GM21825 (cell line): ENCODE results near the gene IRF5.

Experiments used
- ATAC-seq: cut with Tn5 transposase; IDR thresholded peaks from one replicate; pipeline ENCODE4 v1.9.1; 2021; ENCODE audit warnings: mild to moderate bottlenecking, moderate library complexity; ENCODE audit not compliant: unreplicated experiment

Gene IRF5

DNA sequence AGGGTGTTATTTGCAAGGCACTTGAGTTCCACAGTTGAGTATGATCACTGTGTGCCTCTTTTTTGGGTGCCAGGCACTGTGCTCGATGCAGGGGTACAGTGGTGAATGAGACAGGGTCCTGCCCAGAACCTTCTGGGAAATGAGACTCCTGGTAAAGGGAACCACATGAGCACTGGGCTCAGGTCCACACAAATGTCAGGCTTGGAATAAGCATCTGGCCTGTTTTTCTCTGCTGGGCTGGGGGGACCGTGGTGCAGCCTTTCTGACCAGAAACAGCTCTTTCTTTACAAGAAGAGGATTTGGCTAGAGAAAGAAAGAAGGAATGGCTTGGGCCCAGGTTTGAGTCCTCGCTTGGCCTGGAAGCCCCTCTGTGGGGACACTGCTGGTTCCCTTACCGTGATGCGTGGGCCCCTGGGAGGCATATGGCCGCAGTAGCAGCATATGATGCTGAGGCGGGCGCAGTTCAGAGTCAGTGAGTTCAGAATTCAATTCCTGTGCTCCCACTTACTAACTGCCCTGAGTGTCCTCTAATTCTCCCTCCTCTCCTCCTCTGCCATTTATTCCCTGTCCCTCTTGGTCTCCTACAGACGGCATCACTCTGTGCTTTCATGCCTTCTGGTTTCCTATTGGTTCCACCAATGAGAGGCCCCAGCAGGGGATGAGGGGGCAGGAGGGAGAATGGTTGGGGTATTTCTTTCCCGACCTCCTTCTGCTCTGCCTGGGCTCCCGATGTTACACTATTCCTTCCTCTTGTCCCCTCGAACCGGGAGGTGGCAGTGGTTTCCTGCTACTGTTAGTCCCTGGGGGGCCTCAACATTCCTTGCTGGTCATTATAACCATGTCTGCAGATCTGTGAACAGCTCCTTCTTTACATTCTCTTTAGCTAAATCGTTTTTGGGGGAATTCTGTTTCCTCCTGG lies 17.6 kb upstream of the IRF5 start:
- no peak for ATAC-seq

GRCh38 chr7:128920913-128921582 lies 16.7 kb upstream of the IRF5 start:
- ATAC-seq, result no peak

DNA sequence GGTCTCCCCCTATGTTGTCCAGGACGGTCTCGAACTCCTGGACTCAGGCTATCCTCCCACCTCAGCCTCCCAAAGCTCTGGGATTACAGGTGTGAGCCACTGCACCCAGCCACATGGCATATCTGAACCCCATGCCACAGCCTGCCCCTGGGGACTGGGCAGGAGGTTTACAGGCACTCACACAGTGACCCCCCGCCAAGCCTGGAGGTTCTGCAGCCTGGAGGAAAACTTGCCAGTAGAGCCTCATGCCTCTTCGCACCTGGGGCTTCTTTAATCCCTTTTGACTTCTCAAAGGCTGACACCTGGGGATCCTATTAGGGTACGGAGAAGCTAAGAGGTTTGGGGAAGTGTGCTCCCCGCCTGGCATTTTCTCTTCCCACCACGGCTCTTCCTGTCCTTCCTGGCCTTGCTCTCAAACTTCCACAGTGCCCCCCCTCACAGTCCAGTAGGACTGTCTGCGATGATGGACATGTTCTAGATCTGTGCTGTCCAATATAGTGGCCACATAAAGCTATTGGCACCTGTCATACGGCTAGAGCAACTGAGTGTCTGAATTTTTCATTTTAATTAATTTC lies 15.8 kb upstream of the IRF5 start:
- ATAC-seq, result no peak

DNA sequence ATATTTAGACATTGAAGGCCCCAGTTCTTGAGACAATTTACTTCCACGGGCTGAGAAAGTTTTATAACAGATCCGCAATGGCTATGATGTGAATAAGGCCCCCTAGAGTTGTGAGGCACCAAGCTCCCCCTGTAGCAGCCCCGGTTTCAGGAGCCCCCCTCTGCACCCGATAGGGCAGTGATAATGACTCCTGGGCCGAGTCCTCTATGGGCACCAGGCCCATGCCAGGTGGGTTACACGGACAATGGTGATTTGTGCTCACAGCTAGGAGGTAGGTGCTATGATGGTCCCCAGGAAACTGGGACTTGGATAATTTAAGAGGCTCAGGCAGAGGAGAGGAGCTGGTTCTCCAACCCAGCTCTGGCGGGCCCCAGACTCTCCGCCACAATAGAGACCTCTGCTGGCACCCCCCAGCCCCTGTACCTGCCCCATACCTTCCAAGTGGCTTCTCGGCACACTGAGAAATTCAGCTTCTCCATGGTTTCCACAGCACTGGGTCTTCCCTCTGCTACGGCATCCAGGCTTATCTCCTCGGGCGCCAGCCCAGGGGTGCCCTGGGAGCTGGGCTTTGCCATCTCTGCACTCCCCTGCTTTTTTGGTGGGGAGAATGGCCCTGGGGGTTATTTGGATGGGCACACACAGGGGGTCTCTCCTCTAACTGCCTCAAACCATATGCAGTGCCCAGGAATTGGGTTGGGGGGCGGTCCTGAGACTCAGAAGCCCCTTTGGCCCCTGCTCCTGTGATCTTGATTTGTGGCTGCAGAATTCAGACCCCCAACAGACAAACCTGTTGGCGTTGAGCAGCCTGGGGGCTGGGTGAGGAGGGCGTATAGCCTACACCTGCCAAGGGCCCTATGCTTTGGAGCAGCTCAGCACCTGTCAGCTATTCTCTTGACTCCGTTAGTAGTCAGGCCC lies 15.0 kb upstream of the IRF5 start:
- ATAC-seq, result no peak

GRCh38 chr7:128923411-128923800 lies 14.3 kb upstream of the IRF5 start:
- no peak for ATAC-seq

GRCh38 chr7:128924707-128925588 lies 12.8 kb upstream of the IRF5 start:
- no peak for ATAC-seq

DNA sequence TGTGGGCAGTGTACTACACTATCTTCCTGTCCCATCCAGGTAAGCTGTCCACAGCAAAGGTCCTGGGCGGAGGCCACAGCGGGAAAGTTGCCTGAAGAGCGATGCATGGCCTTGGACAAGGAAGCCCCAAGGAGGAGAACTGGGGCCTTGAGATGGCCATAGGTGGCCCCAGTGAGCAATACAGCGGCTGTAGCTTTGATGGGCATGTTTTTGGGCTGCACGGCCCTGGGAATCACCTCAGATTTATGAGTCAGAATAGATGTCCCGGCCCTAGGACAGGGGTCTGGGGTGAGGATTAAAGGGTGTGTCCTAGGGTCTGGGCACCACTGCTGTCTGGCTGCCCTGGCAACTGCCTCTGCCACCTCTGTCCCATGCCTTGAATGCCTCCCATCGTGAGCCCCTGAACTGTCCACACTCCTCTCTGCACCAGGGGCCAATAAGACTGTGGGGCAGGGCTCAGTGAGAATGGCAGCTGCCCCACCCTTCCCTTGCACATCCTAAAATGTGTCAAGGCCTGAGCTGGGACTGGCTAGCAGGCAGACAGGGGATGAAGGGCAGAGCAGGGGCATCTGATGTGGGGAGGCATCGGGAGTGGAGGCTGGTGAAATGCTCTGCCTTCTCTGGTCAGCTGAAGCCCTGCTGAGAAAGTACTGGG lies 9.4 kb upstream of the IRF5 start:
- ATAC-seq, result no peak

DNA sequence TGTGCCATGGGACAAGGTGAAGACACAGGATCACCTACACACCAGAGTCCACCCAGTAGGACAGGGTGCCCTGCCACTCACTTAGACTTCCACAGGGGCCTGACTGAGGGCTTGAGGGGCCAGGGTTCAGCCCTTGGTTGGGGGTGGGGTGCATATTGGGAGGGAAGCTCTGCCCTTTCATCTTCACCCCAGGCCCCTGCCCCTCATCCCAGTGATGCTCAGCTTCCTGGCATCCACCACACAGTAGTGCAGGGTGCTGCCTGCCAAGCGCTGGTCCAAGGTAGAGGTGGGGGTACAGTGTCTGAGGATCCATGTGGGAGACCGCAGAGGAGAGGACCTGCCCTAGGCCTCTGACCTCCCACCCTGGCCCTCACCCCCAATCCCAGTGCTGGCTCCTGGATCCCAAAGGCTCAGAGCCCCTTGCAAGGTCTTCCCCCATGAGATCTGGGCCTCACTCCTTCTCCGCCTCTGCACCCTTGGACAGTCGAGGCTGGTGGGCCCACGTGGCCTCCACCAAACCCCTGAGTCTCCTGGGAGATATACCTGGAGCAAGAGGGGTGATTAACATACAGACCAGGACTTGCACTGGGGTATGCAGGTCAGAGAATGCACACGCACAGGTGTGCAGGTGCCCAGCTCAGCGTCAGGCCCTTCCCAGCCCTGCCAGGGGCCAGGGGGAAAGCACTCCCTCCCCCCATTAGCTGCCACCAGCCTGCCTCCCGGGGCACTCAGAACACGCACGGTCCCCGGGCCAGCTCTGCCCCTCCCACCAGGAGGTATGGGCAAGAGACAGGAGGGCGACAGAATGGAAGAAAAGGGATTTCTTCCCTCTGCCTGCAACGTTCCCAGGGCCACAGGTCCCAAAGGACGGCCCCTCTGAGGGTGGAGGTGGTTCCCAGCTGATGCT lies 8.6 kb upstream of the IRF5 start:
- no peak for ATAC-seq

GRCh38 chr7:128931190-128931798 lies 6.4 kb upstream of the IRF5 start:
- no peak for ATAC-seq

- no peak for ATAC-seq
These were observed 5.5 kb upstream of the IRF5 start for GRCh38 chr7:128931965-128932861.

- ATAC-seq, result no peak
These were observed 4.9 kb upstream of the IRF5 start for GRCh38 chr7:128932862-128933179.

DNA sequence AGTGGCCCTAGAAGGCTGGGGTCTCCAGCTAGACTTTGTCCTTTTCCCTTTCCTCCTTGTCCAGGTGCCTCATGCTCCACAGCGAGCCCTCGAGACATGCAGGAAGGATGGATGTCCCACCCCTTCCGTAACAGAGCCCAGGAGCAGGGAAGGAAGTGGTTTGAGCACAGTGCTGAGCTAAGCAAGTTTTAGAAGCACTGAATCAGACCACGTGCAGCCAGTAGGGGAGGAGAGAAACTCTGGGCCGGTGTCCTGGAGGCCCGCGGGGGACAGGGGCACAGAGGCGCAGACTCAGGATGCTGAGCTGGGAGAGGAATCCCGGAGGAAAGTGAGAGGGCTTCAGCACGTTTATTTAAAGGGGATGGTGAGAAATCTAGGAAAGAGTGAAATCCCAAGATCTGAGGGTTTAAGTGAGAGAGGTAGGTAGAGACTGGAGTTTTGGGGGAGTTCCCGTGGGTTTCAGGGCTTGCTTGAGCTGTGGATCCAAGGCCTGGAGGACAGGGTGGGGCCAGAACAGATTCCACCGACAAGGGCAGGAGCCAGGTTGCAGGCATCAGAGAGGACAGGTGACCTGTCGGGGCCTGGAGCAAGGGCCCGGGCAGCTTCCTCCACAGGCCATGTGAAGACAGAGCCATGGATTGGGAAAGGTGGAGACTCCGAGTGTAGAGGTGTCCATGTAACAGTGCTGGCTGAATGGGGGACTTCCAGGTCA lies 4.4 kb upstream of the IRF5 start:
- peak; percentile 36 for ATAC-seq

DNA sequence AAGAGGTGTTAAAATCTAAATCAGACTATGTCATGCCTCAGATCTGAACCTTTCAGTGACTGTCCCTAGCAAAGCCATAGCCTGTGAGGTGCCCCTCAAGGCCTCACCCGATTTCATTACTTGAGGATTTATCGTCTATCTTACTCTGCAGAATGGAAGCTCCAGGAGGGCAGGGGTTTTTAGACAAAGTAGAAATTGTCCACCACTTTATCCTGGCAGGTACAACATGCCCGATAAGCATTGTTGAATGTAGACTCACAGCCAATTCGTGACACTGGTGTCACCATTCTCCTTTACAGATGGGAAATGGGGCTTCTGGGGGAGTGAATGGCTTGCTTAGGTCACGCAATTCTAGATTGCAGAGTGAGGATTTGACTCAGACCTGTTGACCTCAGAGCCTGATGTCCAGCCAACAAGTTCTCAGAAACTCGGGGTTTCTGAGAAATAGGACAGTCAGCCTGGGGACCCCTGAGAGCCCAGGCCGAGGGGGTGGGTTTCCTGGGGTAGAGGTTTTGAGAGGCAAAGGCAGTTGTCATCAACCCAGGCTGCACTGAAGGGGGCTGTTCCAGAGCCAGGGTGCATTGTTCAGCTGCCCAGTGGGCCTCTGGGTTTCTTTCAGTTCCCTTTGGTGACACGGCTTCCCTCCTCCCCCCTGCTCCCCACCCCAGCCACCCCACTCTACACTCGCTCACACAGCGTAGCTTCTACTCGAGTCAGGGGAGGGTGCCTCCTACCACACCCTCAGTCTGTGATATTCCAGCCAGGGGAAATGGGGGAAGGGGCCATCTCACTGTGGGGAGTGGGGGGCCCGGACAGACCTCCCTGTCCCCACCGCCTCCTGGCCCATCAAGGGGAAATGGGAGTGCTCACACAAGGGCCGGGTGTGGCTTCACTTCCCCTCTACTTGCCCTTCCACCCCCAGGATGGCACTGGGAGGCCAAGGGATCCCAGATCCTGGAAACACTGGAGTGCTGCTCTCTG lies 3.1 kb upstream of the IRF5 start:
- peak; percentile 21 for ATAC-seq

GRCh38 chr7:128935342-128935730 lies 2.4 kb upstream of the IRF5 start:
- no peak for ATAC-seq

GRCh38 chr7:128936798-128937197 lies 929 bp upstream of the IRF5 start:
- no peak for ATAC-seq
